SJSA1 (cell line): Measurements from ENCODE around the gene PLGRKT. TPM values are rescaled to one million over a fixed set of nuclear protein-coding genes. Genes with fewer than 3 reads are reported as not detected.
"Not testable (repeated sequence)": the region's sequence is repeated elsewhere in the genome, so short reads cannot be mapped to it uniquely, and the experiment has no call there.

Source experiments
- DNase-seq, 2 experiments: peaks; one replicate each; pipeline ENCODE4 v3.0.0-alpha.2; 2015 to 2020; ENCODE audit warnings: low spot score in 2 of 2, low read depth in 1 of 2
- H3K27ac ChIP-seq: fragments of 250-450 bp; sonication (Bioruptor Pico); 2 replicates; pipeline ENCODE4 v1.5.1; 2020; ENCODE audit warnings: mild to moderate bottlenecking, moderate library complexity
- H3K27me3 ChIP-seq: fragments of 250-450 bp; sonication (Bioruptor Pico); replicated peaks from 2 replicates; pipeline ENCODE4 v1.5.1; 2020; ENCODE audit warnings: mild to moderate bottlenecking, moderate library complexity
- H3K36me3 ChIP-seq: fragments of 250-450 bp; sonication (Bioruptor Pico); 2 replicates; pipeline ENCODE4 v1.5.1; 2020; ENCODE audit warnings: mild to moderate bottlenecking
- H3K4me1 ChIP-seq: fragments of 250-450 bp; sonication (Bioruptor Pico); replicated peaks from 2 replicates; pipeline ENCODE4 v1.6.1; 2021; ENCODE audit warnings: mild to moderate bottlenecking
- H3K4me3 ChIP-seq: fragments of 250-450 bp; sonication (Bioruptor Pico); 2 replicates; pipeline ENCODE4 v1.5.1; 2020; ENCODE audit warnings: mild to moderate bottlenecking
- H3K9me3 ChIP-seq: fragments of 250-450 bp; sonication (Bioruptor Pico); replicated peaks from 2 replicates; pipeline ENCODE4 v1.5.1; 2020; ENCODE audit warnings: mild to moderate bottlenecking
- total RNA-seq: library from RNA; depleted of rRNA; stranded (reverse); fragments of >200 nt; shearing (Covaris generic); gene quantifications from 2 replicates; pipeline ENCODE4 v1.2.3, GENCODE V29; 2014

Gene PLGRKT
- total RNA-seq, 1 experiment from 2014 or later: 31.2 TPM

DNA sequence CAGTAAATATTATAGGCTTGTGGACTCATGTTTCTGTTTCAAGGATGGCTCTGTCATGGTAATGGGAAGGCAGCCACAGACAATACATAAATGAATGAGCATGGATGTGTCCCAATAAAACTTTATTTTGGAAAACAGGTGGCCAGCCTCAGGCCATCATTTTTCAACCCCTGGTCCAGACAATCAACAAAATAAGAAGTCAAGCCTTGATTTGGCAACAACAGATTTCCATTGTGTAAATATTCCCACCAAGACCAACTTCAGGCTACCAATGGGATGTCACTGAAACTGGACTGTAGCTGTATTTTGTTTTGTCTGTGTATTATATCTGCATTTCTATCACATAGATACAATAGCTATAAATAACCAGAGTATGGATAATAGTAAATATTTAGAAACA, 77.4 kb downstream of the PLGRKT start:
- Histone ChIP-seq H3K9me3 (no peaks in the 10 kb centered on the region), H3K4me3 (no peak overlapping the region), H3K36me3 (no peaks in the 10 kb centered on the region), H3K27me3 (no peaks in the 10 kb centered on the region), H3K27ac (no peak overlapping the region), H3K4me1 (no peaks in the 10 kb centered on the region)
- no peak for DNase-seq

- Histone ChIP-seq H3K27ac (no peak overlapping the region), H3K27me3 (no peaks in the 10 kb centered on the region), H3K9me3 (no peaks in the 10 kb centered on the region), H3K36me3 (no peaks in the 10 kb centered on the region), H3K4me1 (no peaks in the 10 kb centered on the region), H3K4me3 (no peak overlapping the region)
- no peak for DNase-seq
These were observed 80.2 kb downstream of the PLGRKT start for GRCh38 chr9:5357431-5358105.

DNA sequence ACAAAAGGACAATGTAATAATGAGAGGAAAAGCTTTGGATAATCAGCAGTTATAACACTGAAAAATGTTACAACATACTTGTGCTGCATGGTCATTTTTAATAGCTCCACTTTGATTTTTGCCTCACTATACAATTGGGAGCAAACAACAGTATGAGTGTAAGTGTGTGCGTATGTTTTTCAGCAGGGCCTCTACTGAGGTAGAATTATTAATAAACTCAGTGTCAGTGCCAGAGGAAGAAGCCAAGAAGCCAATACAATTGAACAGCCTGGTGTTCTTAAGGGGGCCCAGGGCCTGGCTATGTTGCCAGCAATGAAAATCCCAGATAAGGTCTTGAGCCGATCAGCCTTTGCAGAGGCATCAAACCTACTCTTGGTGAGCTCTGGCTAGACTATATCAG, 81.9 kb downstream of the PLGRKT start:
- no peaks in the 10 kb centered on the region for H3K4me1 ChIP-seq
- H3K4me3 ChIP-seq: no peak overlapping the region
- no peaks in the 10 kb centered on the region for H3K9me3 ChIP-seq
- no peak overlapping the region for H3K27ac ChIP-seq
- H3K36me3 ChIP-seq: no peaks in the 10 kb centered on the region
- no peaks in the 10 kb centered on the region for H3K27me3 ChIP-seq
- no peak for DNase-seq

GRCh38 chr9:5355226-5355625, 82.5 kb downstream of the PLGRKT start:
- Histone ChIP-seq H3K27ac (no peak overlapping the region), H3K4me3 (no peak overlapping the region), H3K9me3 (no peaks in the 10 kb centered on the region), H3K36me3 (no peaks in the 10 kb centered on the region), H3K4me1 (no peaks in the 10 kb centered on the region), H3K27me3 (no peaks in the 10 kb centered on the region)
- no peak for DNase-seq

- no peaks in the 10 kb centered on the region for H3K36me3 ChIP-seq
- no peak for DNase-seq
- H3K9me3 ChIP-seq: no peaks in the 10 kb centered on the region
- H3K27me3 ChIP-seq: no peaks in the 10 kb centered on the region
- no peak overlapping the region for H3K27ac ChIP-seq
- no peak overlapping the region for H3K4me3 ChIP-seq
- H3K4me1 ChIP-seq: no peaks in the 10 kb centered on the region
These were observed 83.5 kb downstream of the PLGRKT start for GRCh38 chr9:5354184-5354583.

- Histone ChIP-seq H3K27me3 (no peaks in the 10 kb centered on the region), H3K4me3 (no peak overlapping the region), H3K27ac (no peak overlapping the region), H3K36me3 (no peaks in the 10 kb centered on the region), H3K4me1 (no peaks in the 10 kb centered on the region), H3K9me3 (no peaks in the 10 kb centered on the region)
- DNase-seq: no peak
These were observed 85.0 kb downstream of the PLGRKT start for GRCh38 chr9:5352637-5353248.

- DNase-seq, H3K36me3 ChIP-seq, H3K9me3 ChIP-seq, H3K27ac ChIP-seq, H3K4me1 ChIP-seq, H3K4me3 ChIP-seq, H3K27me3 ChIP-seq: not testable (repeated sequence)
These were observed 98.4 kb downstream of the PLGRKT start, which contains the start of gene RLN1 for GRCh38 chr9:5338992-5339981. Gene RLN1, minus strand, starts transcription at chr9:5339876. Its CDS starts 130 bp downstream, at chr9:5339746.

- no peak overlapping the region for H3K4me3 ChIP-seq
- no peaks in the 10 kb centered on the region for H3K4me1 ChIP-seq
- no peak for DNase-seq
- no peaks in the 10 kb centered on the region for H3K36me3 ChIP-seq
- H3K27me3 ChIP-seq: no peaks in the 10 kb centered on the region
- H3K27ac ChIP-seq: no peak overlapping the region
- no peaks in the 10 kb centered on the region for H3K9me3 ChIP-seq
These were observed 101.0 kb downstream of the PLGRKT start for GRCh38 chr9:5336688-5337087.

DNA sequence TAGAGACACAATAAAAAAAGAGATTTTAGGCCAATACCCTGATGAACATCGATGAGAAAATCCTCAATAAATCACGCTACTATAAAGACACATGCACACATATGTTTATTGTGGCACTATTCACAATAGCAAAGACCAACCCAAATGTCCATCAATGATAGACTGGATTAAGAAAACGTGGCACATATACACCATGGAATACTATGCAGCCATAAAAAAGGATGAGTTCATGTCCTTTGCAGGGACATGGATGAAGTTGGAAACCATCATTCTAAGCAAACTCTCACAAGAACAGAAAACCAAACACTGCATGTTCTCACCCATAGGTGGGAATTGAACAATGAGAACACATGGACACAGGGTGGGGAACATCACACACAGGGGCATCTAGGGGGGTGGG, 106.4 kb downstream of the PLGRKT start:
- H3K27me3 ChIP-seq, H3K27ac ChIP-seq: not testable (repeated sequence)

DNA sequence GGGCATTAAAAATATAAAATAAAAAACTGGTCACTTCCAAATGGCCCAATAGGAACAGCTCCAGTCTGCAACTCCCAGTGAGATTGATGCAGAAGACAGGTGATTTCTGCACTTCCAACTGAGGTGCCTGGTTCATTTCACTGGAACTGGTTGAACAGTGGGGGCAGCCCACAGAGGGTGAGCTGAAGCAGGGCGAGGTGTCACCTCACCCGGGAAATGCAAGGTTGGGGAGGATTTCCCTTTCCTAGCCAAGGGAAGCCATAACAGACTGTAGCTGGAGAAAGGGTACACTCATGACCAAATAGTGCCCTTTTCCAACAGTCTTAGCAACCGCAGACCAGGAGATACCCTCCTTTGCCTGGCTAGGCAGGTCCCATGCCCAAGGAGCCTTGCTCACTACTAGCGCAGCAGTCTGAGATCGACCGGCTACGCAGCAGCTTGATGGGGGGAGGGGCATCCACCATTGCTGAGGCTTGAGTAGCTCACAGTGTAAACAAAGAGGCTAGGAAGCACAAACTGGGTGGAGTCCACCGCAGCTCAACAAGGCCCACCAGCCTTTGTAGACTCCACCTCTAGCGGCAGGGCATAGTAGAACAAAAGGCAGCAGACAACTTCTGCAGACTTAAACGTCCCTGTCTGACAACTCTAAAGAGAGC, 110.7 kb downstream of the PLGRKT start:
- no peak for DNase-seq

More for the DNA sequence above, 106.4 kb downstream of the PLGRKT start:
- not testable (repeated sequence) for DNase-seq, H3K4me1 ChIP-seq, H3K9me3 ChIP-seq, H3K36me3 ChIP-seq, H3K4me3 ChIP-seq

GRCh38 chr9:5326187-5326586, 111.5 kb downstream of the PLGRKT start:
- Histone ChIP-seq H3K27ac (no peak overlapping the region), H3K36me3 (no peaks in the 10 kb centered on the region), H3K4me3 (no peak overlapping the region), H3K27me3 (no peaks in the 10 kb centered on the region), H3K9me3 (no peaks in the 10 kb centered on the region), H3K4me1 (no peaks in the 10 kb centered on the region)
- no peak for DNase-seq

More for the DNA sequence above, 110.7 kb downstream of the PLGRKT start:
- Histone ChIP-seq H3K27ac (no peak overlapping the region), H3K4me3 (no peak overlapping the region), H3K9me3 (no peaks in the 10 kb centered on the region), H3K27me3 (no peaks in the 10 kb centered on the region), H3K4me1 (no peaks in the 10 kb centered on the region), H3K36me3 (no peaks in the 10 kb centered on the region)

GRCh38 chr9:5321601-5322000, 116.1 kb downstream of the PLGRKT start:
- H3K4me1 ChIP-seq, H3K36me3 ChIP-seq, H3K27me3 ChIP-seq, H3K27ac ChIP-seq, H3K9me3 ChIP-seq, DNase-seq, H3K4me3 ChIP-seq: not testable (repeated sequence)

DNA sequence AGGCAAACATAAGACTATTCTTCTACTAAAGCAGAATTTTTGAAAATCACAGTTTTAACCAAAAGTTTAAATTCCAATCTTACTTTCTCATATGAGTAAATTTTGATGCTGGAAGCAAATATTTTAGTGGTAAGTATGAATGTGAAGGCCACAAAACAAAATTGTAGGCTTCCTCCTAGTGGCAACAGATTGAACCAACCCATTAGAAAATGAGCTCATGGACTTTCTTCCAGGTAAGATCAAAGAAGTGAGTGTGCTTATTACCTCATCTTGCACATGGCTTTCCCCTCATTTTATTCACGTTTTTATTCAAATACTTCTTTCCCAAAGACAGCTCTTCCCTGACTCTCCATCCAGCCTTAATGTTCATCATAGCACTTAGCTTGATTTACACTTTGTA, 116.7 kb downstream of the PLGRKT start:
- Histone ChIP-seq H3K36me3 (no peaks in the 10 kb centered on the region), H3K27me3 (no peaks in the 10 kb centered on the region), H3K4me1 (no peaks in the 10 kb centered on the region), H3K27ac (no peak overlapping the region), H3K4me3 (no peak overlapping the region), H3K9me3 (no peaks in the 10 kb centered on the region)
- DNase-seq: no peak
